ENCODE results near the gene NPTX2. TPM values are rescaled to one million over a fixed set of nuclear protein-coding genes. Genes with fewer than 3 reads are reported as not detected.

NPTX2 gene
- total RNA-seq, 4 donors from 2014 or later: 10.1 to 49.8 (median 24.7) TPM

DNA sequence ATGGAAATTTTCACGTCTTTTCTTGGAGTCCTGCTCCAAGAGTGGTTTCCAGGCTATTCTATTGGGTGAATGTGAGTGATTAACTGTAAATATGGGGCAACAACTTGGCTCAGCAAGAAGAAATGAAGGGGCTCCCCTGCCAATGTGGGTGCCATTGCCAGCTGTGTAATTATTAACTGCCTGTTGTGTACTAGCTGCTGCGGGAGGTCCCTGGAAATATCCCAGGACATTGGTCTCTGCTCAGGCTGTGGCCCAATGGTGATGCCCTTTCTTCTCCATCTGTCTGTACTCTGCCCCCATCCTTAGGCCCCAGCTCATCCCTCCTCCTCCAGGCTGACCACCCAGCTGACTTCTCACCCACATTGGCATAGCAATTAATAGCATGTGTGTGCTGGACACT, 29.4 kb downstream of the NPTX2 start:
- no peak overlapping the region for H3K27ac ChIP-seq
- no peaks in the 10 kb centered on the region for H3K36me3 ChIP-seq
- H3K4me1 ChIP-seq: no peaks in the 10 kb centered on the region
- ATAC-seq: no peak
- TF ChIP-seq POLR2A (IDR thresholded peaks at IDR 0.05): no peak
- TF ChIP-seq, protein P1, sequence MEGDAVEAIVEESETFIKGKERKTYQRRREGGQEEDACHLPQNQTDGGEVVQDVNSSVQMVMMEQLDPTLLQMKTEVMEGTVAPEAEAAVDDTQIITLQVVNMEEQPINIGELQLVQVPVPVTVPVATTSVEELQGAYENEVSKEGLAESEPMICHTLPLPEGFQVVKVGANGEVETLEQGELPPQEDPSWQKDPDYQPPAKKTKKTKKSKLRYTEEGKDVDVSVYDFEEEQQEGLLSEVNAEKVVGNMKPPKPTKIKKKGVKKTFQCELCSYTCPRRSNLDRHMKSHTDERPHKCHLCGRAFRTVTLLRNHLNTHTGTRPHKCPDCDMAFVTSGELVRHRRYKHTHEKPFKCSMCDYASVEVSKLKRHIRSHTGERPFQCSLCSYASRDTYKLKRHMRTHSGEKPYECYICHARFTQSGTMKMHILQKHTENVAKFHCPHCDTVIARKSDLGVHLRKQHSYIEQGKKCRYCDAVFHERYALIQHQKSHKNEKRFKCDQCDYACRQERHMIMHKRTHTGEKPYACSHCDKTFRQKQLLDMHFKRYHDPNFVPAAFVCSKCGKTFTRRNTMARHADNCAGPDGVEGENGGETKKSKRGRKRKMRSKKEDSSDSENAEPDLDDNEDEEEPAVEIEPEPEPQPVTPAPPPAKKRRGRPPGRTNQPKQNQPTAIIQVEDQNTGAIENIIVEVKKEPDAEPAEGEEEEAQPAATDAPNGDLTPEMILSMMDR (IDR thresholded peaks at IDR 0.05): no peak
- no peak for TF ChIP-seq EP300 (IDR thresholded peaks at IDR 0.05)
- TF ChIP-seq POLR2AphosphoS5 (IDR thresholded peaks at IDR 0.05): no peak
- WGBS, 2 donors (ENCODE audit: low coverage in 1 of 2): 77 to 80% methylated on average over 2 of the region's 2 CpGs
- H3K9me3 ChIP-seq: no peaks in the 10 kb centered on the region
- no peak overlapping the region for H3K4me3 ChIP-seq
- no peaks in the 10 kb centered on the region for H3K27me3 ChIP-seq

DNA sequence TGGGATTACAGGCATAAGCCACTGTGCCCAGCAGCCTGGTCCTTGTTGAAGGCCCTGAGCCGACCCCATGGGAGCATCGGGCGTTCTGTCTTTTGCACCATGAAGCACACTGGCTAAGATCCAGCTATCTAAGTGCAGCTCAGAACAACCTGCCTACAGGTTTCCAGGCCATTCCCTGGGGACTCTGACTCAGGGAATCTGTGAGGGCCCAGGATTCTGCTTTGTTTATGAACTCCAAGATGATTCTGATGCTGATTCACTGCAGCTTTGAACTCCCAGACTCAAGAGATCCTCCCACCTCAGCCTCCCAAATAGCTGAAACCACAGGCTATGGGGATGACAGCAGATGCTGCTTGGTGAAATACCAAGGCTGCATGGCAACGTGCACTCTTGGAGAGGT, 30.2 kb downstream of the NPTX2 start:
- Histone ChIP-seq H3K4me1 (no peaks in the 10 kb centered on the region), H3K27me3 (no peaks in the 10 kb centered on the region), H3K9me3 (no peaks in the 10 kb centered on the region), H3K36me3 (no peaks in the 10 kb centered on the region), H3K27ac (no peak overlapping the region), H3K4me3 (no peak overlapping the region)
- no peak for ATAC-seq
- no peak for TF ChIP-seq POLR2AphosphoS5 (IDR thresholded peaks at IDR 0.05)
- WGBS, 2 donors (ENCODE audit: low coverage in 1 of 2): 60 to 71% methylated on average over 1 of the region's 4 CpGs

DNA sequence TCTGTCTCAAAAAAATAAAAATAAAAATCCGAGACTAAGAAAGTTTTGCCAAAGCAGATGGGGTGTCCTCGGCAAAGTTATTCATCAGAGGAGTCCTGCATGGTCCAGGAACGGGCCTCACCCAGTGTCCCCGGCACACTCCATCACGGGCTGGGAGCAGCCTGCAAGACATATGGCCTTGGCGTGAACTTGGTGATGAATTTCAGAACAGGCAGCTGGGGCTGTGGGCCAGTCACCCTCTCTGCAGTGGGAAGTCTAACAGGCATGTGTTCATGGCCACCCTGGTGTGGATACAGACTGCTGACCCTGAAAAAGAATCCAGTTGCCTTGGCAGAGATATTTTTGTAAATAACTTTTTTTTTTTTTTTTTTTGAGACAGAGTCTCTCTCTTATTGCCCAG, 34.7 kb downstream of the NPTX2 start:
- no peaks in the 10 kb centered on the region for H3K9me3 ChIP-seq
- H3K27ac ChIP-seq: no peak overlapping the region
- TF ChIP-seq, protein P1 (IDR thresholded peaks at IDR 0.05): no peak
- TF ChIP-seq POLR2AphosphoS5 (IDR thresholded peaks at IDR 0.05): no peak
- no peak for TF ChIP-seq EP300 (IDR thresholded peaks at IDR 0.05)
- TF ChIP-seq POLR2A (IDR thresholded peaks at IDR 0.05): no peak
- WGBS, 2 donors (ENCODE audit: low coverage in 1 of 2): 71 to 82% methylated on average over 4 to 6 of the region's 6 CpGs
- H3K27me3 ChIP-seq: no peaks in the 10 kb centered on the region
- no peaks in the 10 kb centered on the region for H3K36me3 ChIP-seq
- no peak for ATAC-seq
- no peaks in the 10 kb centered on the region for H3K4me1 ChIP-seq
- no peak overlapping the region for H3K4me3 ChIP-seq

DNA sequence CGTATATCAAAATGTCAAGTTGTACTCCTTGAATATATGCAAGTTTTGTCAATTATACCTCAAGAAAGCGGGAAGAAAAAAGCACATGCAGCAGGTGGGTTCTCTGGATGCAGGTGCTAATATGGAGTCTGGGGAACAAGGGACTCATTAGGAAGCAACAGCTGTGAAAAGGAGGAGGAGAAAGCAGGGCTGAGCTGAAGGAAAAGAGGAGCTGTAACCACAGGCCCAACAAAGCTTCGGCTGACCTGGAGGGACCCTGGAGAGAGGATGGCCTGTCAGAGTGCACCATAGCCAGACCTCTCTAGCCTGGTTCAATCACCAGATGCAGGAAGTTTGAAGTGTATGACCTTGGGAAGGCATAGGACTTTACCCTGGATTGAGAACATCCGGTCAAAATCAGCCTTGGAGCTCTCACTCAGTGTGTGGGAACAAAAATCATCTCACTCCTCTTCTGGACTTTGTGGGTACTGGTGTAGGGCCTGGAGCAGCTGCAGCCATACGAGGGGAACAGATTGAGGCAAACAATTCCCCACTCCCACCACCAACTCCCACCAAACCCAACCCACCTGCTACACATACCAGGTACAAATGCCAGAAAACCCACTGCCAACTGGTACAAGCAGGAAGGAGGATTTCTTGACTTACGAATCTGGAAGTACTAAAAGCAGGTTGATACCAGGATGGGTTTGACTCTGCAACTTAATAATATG, 36.7 kb downstream of the NPTX2 start:
- Histone ChIP-seq H3K4me1 (no peaks in the 10 kb centered on the region), H3K27me3 (peaks cover 6% of the 10 kb centered on the region), H3K4me3 (no peak overlapping the region), H3K27ac (no peak overlapping the region), H3K9me3 (no peaks in the 10 kb centered on the region), H3K36me3 (no peaks in the 10 kb centered on the region)
- 77 to 80% methylated on average over 5 to 6 of the region's 6 CpGs for WGBS, 2 donors (ENCODE audit: low coverage in 1 of 2)
- TF ChIP-seq POLR2A (IDR thresholded peaks at IDR 0.05) (no peak), POLR2AphosphoS5 (IDR thresholded peaks at IDR 0.05) (no peak), EP300 (IDR thresholded peaks at IDR 0.05) (no peak)
- TF ChIP-seq, protein P1 (IDR thresholded peaks at IDR 0.05): no peak
- ATAC-seq: no peak

DNA sequence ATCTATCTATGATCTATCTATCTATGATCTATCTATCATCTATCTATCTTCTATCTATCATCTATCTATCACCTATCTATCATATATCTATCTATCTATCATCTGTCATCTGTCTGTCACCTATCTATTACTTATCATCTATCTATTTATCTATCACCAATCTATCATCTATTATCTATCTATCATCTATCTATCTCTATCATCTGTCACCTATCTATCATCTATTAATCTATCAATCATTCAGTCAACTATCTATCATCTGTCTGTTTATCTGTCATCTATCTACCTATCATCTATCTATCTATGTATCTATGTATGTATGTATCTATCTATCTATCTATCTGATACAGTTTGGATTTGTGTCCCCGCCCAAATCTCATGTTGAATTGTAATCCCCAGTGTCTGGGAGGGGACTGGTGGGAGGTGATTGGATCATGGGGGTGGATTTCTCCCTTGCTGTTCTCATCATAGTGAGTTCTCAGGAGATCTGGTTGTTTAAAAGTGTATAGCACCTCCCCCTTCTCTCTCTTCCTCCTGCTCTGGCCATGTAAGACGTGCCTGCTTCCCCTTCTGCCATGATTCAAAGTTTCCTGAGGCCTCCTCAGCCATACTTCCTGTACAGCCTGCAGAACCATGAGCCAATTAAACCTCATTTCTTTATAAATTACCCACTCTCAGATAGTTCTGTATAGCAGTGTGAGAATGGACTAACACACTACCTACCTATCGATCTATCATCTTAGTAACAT, 37.6 kb downstream of the NPTX2 start:
- Histone ChIP-seq H3K9me3 (no peaks in the 10 kb centered on the region), H3K27ac (no peak overlapping the region), H3K27me3 (peaks cover 6% of the 10 kb centered on the region), H3K4me3 (no peak overlapping the region), H3K4me1 (no peaks in the 10 kb centered on the region), H3K36me3 (no peaks in the 10 kb centered on the region)
- TF ChIP-seq, protein P1 (IDR thresholded peaks at IDR 0.05): no peak
- TF ChIP-seq EP300 (IDR thresholded peaks at IDR 0.05): no peak
- no peak for TF ChIP-seq POLR2A (IDR thresholded peaks at IDR 0.05)
- TF ChIP-seq POLR2AphosphoS5 (IDR thresholded peaks at IDR 0.05): no peak
- 56 to 100% methylated on average over 1 to 2 of the region's 3 CpGs for WGBS, 2 donors (ENCODE audit: low coverage in 1 of 2)
- ATAC-seq: no peak

All from gastroesophageal sphincter (tissue), 4 donors.